Activated T-cell treated with anti-CD3 and anti-CD28 coated beads for 24 hours (primary cell): ENCODE data around the gene BTN3A1.
"Not testable (repeated sequence)": the region's sequence is repeated elsewhere in the genome, so short reads cannot be mapped to it uniquely, and the experiment has no call there.

Experiments
- DNase-seq: peaks from one replicate; pipeline ENCODE4 v3.0.0-alpha.2; 2020; ENCODE audit warnings: low read depth

BTN3A1 gene

DNA sequence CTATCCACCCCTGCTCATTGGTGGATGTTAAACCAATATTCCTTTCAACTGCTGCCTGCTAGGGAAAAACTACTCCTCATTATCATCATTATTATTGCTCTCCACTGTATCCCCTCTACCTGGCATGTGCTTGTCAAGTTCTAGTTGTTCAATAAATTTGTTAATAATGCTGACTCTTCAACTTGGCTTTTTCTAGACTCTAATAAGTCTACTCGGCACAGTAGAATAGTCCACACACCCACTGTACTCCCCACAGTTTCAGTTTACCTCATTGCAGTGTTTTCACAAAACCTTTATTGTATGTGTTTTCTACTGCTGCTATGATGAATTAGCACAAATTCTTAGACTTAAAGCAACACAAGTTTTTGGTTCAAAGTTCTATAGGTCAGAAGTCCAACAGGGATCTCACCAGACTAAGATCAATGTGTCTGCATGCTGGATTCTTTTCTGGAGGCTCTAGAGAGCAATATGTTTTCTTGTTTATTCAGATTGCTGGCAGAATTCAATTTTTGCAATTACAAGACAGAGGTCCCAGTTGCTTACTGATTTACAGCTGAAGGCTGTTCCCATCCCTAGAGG is 13.1 kb downstream of the BTN3A1 start:
- DNase-seq = no peak

DNA sequence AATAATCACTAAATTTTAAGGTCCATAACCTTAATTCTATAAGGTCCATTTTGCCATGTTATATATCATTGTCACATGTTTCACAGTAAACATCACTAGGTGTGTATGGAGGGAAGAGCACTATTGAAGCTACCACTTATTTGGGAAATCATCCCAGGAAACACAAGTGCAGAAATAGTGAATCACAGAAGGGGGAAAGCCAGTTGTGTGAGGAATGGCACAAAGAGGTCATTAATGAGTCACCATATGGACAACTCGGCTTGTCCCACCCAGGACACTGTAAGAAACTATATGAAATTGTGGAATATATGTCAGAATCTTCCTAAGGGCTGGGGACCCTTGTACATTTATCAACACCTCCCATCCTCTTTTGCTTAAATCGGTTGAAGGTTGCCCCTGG is 13.7 kb downstream of the BTN3A1 start:
- DNase-seq = no peak

DNA sequence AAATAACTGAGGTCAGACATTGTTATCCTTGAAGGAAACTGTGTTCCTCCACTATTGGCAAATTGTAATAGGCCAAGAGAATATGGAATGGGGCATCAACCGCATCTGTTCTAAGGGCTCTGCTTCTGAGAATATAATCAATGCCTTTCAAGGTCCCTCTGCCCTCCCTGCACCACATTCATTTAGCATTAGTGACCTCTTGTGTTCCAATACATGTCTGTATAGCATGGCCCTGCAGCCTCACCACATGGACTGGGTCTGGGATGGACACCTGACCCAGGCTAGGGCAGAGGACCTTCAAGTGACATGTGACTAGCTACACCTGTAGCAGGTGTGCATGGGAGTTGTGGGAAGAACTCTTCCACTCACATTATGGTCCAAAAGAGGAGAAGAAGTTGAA is 14.2 kb downstream of the BTN3A1 start:
- DNase-seq = no peak

DNA sequence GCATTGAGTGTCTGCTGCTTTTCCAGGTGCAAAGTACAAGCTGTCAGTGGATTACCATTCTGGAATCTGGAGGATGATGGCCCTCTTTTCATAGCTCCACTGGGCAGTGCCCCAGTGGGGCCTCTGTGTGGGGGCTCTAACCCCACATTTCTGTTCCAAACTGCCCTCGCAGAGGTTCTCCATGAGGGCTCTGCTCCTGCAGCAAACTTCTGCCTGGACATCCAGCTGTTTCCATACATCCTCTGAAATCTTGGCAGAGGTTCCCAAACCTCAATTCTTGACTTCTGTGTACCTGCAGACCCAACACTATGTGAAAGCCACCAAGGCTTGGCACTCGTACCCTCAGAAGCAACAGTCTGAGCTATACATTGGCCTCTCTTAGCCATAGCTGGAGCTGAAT is 16.0 kb downstream of the BTN3A1 start:
- DNase-seq = not testable (repeated sequence)

DNA sequence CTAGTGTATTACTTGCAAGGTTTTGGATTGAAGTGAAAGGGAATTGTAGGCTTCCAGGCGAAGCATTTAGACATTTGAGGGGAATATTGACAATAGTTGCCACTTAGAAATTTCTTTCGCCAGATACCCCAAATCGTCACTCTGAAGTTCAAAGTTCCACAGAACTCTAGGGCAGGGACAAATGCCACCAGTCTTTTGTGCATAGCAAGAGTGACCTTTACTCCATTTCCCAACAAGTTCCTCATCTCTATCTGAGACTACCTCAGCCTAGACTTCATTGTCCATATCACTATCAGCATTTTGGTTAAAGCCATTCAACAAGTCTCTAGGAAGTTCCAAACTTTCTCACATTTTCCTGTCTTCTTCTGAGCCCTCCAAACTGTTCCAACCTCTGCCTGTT is 16.7 kb downstream of the BTN3A1 start:
- DNase-seq = not testable (repeated sequence)

- peak; percentile 15 for DNase-seq
Measured at GRCh38 chr6:26420688-26421171, 18.7 kb downstream of the BTN3A1 start.

GRCh38 chr6:26421259-26422144 is 19.4 kb downstream of the BTN3A1 start:
- peak; percentile 23 for DNase-seq

DNA sequence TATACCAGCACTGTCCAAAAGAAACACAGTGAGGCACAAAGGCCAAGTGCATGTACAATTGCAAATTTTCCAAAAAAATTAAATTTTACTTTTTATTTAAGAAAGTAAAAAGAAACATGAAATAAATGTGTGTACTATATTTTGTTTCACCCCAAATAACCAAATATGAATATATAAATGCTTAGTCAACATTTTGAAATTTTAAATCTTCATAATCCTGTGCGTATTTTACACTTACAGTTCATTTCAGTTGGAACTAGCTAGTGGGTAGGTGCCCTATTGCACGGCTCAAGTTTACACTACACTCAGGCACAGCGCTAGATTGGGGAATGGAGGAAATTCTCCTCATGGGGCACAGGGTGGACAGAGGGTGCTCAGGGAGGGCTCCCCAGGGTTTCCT is 20.3 kb downstream of the BTN3A1 start:
- DNase-seq = no peak

GRCh38 chr6:26426691-26427450 is 24.8 kb downstream of the BTN3A1 start:
- DNase-seq = no peak

DNA sequence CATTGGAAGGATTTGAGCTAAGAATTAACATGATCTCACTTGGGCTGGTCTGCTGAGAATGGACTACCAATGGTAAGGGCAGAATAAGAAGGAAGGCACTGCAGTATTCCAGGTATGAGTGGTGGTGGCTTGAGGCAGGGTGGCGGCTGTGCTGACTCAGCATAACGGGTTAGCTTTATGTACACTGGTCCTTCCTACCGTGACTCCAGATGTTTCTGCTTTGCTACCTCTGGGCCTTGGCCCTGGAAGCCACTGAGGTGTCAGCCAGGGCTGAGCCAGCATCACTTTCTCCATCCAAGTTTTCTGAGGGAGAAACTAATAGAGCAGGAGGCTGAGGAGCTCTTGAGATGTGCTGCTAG is 25.4 kb downstream of the BTN3A1 start:
- no peak for DNase-seq

GRCh38 chr6:26428206-26428605 is 26.1 kb downstream of the BTN3A1 start:
- DNase-seq = no peak

DNA sequence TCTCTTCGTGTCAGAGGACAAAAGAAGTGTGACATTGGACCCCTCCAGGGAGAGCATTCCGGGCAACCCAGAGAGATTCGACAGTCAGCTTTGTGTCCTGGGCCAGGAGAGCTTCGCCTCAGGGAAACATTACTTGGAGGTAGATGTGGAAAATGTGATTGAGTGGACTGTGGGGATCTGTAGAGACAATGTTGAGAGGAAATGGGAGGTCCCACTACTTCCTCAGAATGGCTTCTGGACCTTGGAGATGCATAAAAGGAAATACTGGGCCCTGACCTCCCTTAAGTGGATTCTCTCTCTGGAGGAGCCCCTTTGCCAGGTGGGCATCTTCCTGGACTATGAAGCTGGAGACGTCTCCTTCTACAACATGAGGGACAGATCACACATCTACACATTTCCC is 28.7 kb downstream of the BTN3A1 start:
- no peak for DNase-seq

DNA sequence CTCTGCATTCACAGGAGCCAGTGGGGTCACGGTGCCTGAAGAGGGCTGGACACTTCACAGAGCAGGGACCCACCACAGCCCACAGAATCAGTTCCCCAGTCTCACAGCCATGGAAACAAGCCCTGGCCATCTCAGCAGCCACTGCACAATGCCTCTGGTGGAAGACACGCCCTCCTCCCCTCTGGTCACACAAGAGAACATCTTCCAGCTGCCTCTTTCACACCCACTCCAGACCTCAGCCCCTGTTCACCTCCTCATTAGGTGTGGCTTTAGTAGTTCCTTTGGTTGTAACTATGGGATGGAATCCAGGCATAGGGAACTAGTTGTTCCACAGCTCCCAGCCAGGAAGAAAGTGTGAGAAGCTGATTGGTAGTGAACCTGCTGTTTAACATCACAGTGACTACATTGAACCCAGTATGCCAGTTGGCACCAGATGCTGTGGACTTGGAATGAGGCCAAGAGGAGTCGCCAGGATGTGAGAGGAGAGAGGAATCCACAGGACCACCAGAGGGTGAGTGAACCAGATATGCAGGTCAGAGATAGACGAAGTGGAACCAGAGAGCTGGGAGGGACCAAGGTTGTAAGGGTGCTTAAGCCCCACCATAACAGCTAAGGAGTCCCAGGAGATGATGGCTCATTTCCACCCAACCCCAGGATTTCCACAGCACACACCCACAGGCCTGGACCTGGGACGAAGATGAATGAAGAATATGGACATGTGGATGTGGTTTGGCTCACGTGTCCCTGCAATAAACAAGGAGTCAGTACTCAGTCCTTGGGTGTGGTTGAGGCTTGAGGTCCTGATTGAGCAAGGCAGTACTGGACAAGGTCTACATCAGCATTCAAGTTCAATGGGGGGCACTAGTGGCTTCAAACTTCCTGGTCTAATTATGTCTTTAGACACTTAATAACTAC is 29.4 kb downstream of the BTN3A1 start:
- no peak for DNase-seq

DNA sequence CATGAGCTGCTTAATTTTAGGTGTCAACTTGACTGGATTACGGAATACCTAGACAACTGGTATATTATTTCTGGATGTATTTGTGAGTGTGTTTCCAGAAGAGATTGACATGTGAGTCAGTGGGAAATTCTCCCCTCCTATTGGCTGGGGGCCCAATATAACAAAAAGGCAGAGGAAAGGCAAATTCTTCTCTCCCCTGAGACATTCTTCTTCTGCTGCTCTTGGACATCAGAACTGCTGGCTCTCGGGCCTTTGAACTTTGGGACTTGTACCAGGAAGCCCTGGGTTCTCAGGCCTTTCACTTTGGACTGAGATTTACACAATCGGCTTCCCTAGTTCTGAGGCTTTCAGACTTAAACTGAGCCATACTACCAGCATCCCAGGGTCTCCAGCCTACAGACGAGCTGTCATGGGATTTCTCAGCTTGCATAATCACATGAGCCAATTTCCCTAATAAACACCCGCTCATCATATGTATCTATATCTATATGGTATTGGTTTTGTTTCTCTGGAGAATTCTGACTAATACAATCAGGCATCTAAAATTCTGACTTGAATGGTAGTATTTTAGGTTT is 30.6 kb downstream of the BTN3A1 start:
- DNase-seq = no peak

GRCh38 chr6:26433680-26434079 is 31.6 kb downstream of the BTN3A1 start:
- DNase-seq = not testable (repeated sequence)

- DNase-seq = no peak
Measured at GRCh38 chr6:26436018-26436417, 33.9 kb downstream of the BTN3A1 start.

DNA sequence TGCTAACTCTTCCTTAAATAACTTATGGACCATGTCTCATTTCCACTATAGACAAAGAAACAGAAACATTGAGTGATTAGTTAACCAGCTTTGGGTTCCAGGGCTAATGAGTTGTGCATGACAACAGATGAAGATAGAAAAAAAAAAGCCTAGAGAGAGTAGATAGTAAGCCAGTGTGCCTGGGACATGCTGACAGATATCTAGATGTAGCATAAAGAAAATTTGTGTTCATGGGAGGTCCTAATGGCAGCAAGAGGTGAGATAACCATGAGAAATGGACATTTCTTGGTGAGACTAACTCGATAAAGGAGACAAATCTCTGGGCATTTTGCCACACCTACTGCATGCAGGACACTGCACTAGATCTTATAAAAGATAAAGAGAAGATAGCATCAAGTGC is 35.5 kb downstream of the BTN3A1 start:
- DNase-seq = no peak

DNA sequence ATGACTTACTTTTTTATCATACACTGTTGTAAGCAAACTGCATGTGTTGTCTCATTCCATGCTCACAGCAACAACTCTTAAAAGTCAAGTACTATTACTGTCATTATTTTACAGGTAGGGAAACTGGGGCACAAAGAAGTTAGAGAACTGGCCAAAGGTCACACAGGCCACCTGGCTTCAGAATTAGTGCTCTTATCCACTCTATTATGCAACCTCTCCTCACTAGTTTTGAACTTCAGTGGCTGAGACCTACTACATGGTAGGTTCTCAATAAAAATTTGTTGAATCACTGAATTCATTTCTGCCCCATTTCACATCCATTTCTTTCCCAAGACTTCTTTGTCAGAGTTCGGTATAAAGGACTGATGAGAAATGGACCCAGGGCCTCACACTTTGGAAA is 35.9 kb downstream of the BTN3A1 start:
- no peak for DNase-seq

GRCh38 chr6:26439151-26440125 is 37.4 kb downstream of the BTN3A1 start:
- DNase-seq = no peak

- no peak for DNase-seq
Measured at GRCh38 chr6:26440977-26441358, 38.9 kb downstream of the BTN3A1 start.
